Mammary epithelial cell (primary cell): Measurements from ENCODE around the gene DNMBP.

Experiments used
- EZH2 ChIP-seq: IDR thresholded peaks from 2 replicates; pipeline ENCODE4 v1.6.1; 2012; ENCODE audit warnings: low read length, inconsistent platforms, borderline replicate concordance
- TF ChIP-seq, protein P1 (sequence below), 2 donors: IDR thresholded peaks in 1 of 2; conservative IDR thresholded peaks in 1 of 2; 2 replicates each; pipeline ENCODE4 v1.5.1; 2011 to 2012; ENCODE audit warnings: inconsistent platforms in 2 of 2, low read length in 2 of 2, mild to moderate bottlenecking in 2 of 2, control low read depth in 1 of 2, low read depth in 1 of 2; ENCODE audit not compliant: insufficient read depth in 1 of 2; ENCODE audit errors: extremely low read depth in 1 of 2

DNA sequence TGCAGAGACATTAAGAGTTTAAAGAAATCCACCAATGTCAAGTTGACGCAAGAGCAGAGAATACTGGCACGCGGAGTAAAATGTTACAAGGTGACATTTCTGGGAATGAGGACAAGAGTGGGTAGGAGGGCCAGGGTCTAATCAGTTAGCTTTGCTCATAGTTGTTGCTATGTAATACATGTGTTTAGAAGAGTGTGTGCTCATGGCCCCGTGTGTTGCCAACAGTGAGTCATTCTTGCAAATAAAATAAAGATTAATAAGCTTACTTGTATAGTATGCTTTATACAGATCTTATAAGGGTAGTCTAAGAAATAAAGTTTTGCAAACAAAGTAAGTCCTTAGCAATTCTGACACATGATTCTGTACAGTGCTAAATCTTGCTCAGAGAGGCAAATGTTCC is 64.5 kb downstream of the DNMBP start:
- TF ChIP-seq, protein P1, sequence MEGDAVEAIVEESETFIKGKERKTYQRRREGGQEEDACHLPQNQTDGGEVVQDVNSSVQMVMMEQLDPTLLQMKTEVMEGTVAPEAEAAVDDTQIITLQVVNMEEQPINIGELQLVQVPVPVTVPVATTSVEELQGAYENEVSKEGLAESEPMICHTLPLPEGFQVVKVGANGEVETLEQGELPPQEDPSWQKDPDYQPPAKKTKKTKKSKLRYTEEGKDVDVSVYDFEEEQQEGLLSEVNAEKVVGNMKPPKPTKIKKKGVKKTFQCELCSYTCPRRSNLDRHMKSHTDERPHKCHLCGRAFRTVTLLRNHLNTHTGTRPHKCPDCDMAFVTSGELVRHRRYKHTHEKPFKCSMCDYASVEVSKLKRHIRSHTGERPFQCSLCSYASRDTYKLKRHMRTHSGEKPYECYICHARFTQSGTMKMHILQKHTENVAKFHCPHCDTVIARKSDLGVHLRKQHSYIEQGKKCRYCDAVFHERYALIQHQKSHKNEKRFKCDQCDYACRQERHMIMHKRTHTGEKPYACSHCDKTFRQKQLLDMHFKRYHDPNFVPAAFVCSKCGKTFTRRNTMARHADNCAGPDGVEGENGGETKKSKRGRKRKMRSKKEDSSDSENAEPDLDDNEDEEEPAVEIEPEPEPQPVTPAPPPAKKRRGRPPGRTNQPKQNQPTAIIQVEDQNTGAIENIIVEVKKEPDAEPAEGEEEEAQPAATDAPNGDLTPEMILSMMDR (conservative IDR thresholded peaks at IDR 0.05 in 1 of 2, IDR thresholded peaks at IDR 0.05 in 1 of 2; ENCODE audit: extremely low read depth in 1 of 2, insufficient read depth in 1 of 2, low read depth in 1 of 2, low read length in 2 of 2), result no peak
- TF ChIP-seq EZH2, result no peak
